ENCODE measurements around the gene SREBF2. TPM values are rescaled to one million over a fixed set of nuclear protein-coding genes. Genes with fewer than 3 reads are reported as not detected.

The SREBF2 gene
- total RNA-seq (2014; rRNA removed; shearing (Covaris generic)) (26.5 and 31.9 TPM in 2 replicates), polyA plus RNA-seq (2016; fragmentation: Nextera tagmentation; extraction: Ambion mirVana) (23.6 and 25.0 TPM in 2 replicates)

DNA sequence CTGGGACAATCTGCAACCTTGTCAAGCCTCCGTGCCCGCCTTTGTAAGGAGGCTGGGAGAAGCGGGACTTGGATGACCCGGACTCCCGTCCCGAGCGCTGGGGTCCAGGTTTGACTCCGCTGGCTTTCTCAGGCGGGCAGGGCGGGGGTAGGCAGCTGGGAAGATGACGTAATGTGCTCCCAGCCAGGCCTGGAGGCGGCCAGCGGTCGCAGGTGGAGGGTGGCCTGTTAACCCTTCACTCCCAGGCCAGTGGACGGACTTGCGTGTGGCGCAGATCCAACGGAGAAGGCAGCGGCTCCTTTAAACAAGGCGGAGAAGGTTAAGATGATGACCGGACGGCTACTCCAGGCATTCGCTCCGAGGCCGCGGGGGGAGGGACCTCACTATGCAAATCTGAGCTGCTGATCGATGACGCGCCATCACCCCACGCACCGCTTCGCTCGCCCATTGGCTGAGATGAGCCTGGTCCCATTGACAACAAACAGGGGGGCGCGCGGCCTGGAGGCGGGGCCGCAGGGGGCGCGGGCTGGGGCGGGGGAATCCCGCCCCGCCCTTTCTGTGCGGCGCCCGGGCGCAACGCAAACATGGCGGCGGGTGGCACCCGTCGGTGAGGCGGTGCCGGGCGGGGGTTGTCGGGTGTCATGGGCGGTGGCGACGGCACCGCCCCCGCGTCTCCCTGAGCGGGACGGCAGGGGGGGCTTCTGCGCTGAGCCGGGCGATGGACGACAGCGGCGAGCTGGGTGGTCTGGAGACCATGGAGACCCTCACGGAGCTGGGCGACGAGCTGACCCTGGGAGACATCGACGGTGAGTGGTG is at the start of gene SREBF2:
TSS of gene SREBF2 (plus strand) at position 553 of the 816 bp plus-strand sequence. CDS start at position 719, 166 bp downstream.
- no peak for TF ChIP-seq EZH2phosphoT487 (IDR thresholded peaks at IDR 0.05; ENCODE audit: insufficient read depth, low read depth)
- TF ChIP-seq EZH2 (IDR thresholded peaks at IDR 0.05; ENCODE audit: insufficient read depth, poor library complexity, severe bottlenecking), result no peak
- Histone ChIP-seq H4K20me1 (ENCODE audit: insufficient read depth) (no peaks in the 10 kb centered on the region), H3K79me2 (ENCODE audit: insufficient read depth) (peaks cover 41% of the 10 kb centered on the region), H3K4me3 (peak within 1 kb of the TSS; percentile 81), H3K4me2 (ENCODE audit: unreplicated experiment) (peak within 1 kb of the TSS; percentile 78), H3K27ac (peak within 1 kb of the TSS; percentile 75), H3K9ac (peak within 1 kb of the TSS; percentile 81), H3K36me3 (ENCODE audit: low read depth) (no peaks in the 10 kb centered on the region), H3K9me2 (ENCODE audit: insufficient read depth) (no peaks in the 10 kb centered on the region), H3K27me3 (replicated peaks; ENCODE audit: insufficient read depth) (no peaks in the 10 kb centered on the region), H2AFZ (peak within 1 kb of the TSS; percentile 83), H3F3A (ENCODE audit: insufficient read depth) (peaks cover 6% of the 10 kb centered on the region), H3K4me1 (ENCODE audit: insufficient read depth) (peaks cover 7% of the 10 kb centered on the region; the same call in 1 of the 2 replicates), H3K9me3 (ENCODE audit: low read depth) (no peaks in the 10 kb centered on the region)
- DNase-seq, result peak; percentile 99
- WGBS, 2 experiments (ENCODE audit: low coverage in 1 of 2, low lambda C conversion rate in 2 of 2, missing lambda C conversion rate in 2 of 2), result 1% methylated on average over 38 to 56 of the region's 75 CpGs
- in situ Hi-C loops (cut with MboI), result no loop called here

DNA sequence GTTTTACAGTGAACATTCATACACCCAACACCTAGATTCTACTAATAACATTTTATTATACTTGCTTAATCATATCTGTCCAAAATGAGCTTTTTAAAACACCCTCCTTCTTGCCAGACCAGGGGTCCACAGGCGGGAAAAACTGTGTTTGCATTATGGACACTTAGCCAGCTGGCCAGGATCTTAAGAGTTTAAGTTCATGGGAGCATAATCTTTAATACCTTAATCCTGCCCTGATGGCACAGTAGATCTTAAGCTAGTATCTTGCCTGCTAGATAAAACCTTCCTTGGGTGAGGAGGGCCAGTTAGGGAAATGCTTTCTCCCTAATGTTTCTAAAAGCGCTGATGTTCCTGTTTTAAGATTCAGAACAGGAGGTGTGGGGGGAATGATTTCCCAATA is 45.6 kb upstream of the SREBF2 start:
- no peaks in the 10 kb centered on the region for H3K4me1 ChIP-seq (ENCODE audit: insufficient read depth)
- in situ Hi-C loops (cut with MboI), result no loop called here
- H3K9me2 ChIP-seq (ENCODE audit: insufficient read depth), result no peaks in the 10 kb centered on the region
- H3K79me2 ChIP-seq (ENCODE audit: insufficient read depth), result no peaks in the 10 kb centered on the region
- WGBS, 2 experiments (ENCODE audit: low coverage in 1 of 2, low lambda C conversion rate in 2 of 2, missing lambda C conversion rate in 2 of 2), result 62 to 73% methylated on average over 2 of the region's 2 CpGs
- no peak overlapping the region for H3K4me3 ChIP-seq
- no peaks in the 10 kb centered on the region for H3F3A ChIP-seq (ENCODE audit: insufficient read depth)
- DNase-seq, result no peak
- no peak overlapping the region for H3K9ac ChIP-seq
- no peak overlapping the region for H3K27ac ChIP-seq
- no peaks in the 10 kb centered on the region for H3K9me3 ChIP-seq (ENCODE audit: low read depth)
- H3K36me3 ChIP-seq (ENCODE audit: low read depth), result no peaks in the 10 kb centered on the region
- TF ChIP-seq EZH2 (IDR thresholded peaks at IDR 0.05; ENCODE audit: insufficient read depth, poor library complexity, severe bottlenecking) (no peak), EZH2phosphoT487 (IDR thresholded peaks at IDR 0.05; ENCODE audit: insufficient read depth, low read depth) (no peak)
- no peak overlapping the region for H3K4me2 ChIP-seq (ENCODE audit: unreplicated experiment)
- H4K20me1 ChIP-seq (ENCODE audit: insufficient read depth), result no peaks in the 10 kb centered on the region
- H3K27me3 ChIP-seq (replicated peaks; ENCODE audit: insufficient read depth), result no peaks in the 10 kb centered on the region
- no peak overlapping the region for H2AFZ ChIP-seq

DNA sequence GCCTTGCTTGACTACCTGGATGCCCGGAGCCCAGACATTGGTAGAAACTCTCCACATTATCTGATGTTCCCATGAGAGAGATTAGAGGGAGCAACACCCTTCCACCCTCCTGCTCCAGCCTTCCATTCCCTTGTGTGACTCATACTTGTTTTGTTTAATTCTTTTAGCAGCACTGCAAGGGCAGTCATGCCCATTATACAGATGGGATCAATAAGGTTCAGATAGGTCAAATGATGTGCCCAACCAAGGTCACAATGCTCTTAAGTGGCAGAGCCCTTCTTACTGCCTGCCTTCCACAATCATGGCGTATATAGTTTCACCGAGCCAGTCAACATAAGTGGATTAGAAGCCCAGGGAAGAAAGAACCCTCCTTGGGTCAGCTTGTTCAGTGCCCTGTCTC is 39.0 kb upstream of the SREBF2 start:
- Histone ChIP-seq H3F3A (ENCODE audit: insufficient read depth) (no peaks in the 10 kb centered on the region), H3K27ac (no peak overlapping the region), H3K9me2 (ENCODE audit: insufficient read depth) (no peaks in the 10 kb centered on the region), H3K9me3 (ENCODE audit: low read depth) (no peaks in the 10 kb centered on the region), H3K4me1 (ENCODE audit: insufficient read depth) (no peaks in the 10 kb centered on the region), H3K79me2 (ENCODE audit: insufficient read depth) (no peaks in the 10 kb centered on the region), H2AFZ (no peak overlapping the region), H3K4me2 (ENCODE audit: unreplicated experiment) (no peak overlapping the region), H3K27me3 (replicated peaks; ENCODE audit: insufficient read depth) (no peaks in the 10 kb centered on the region), H3K4me3 (no peak overlapping the region), H3K9ac (no peak overlapping the region), H4K20me1 (ENCODE audit: insufficient read depth) (no peaks in the 10 kb centered on the region), H3K36me3 (ENCODE audit: low read depth) (no peaks in the 10 kb centered on the region)
- DNase-seq, result no peak
- WGBS, 2 experiments (ENCODE audit: low coverage in 1 of 2, low lambda C conversion rate in 2 of 2, missing lambda C conversion rate in 2 of 2), result 94 to 96% methylated on average over 3 of the region's 3 CpGs
- no peak for TF ChIP-seq EZH2 (IDR thresholded peaks at IDR 0.05; ENCODE audit: insufficient read depth, poor library complexity, severe bottlenecking)
- TF ChIP-seq EZH2phosphoT487 (IDR thresholded peaks at IDR 0.05; ENCODE audit: insufficient read depth, low read depth), result no peak
- in situ Hi-C loops (cut with MboI), result no loop called here

DNA sequence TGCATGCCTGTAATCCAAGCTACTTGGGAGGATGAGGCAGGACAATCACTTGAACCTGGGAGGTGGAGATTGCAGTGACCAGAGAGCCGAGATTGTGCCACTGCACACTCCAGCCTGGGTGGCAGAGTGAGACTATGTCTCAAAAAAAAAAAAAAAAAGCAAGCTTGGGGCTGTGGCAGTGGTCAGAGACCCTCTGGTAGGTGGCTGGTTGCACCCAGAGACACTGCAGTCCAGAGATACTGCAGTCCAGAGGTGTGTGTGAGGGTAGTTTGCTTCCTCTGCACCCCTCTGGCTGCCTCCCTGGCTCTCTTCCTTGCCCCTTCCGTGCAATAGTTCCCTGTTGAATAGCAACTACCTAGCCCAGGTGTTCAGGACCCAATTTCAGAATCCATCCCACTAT is 34.2 kb upstream of the SREBF2 start:
- Histone ChIP-seq H3K4me2 (ENCODE audit: unreplicated experiment) (no peak overlapping the region), H3K9me3 (ENCODE audit: low read depth) (no peaks in the 10 kb centered on the region), H3K4me3 (no peak overlapping the region), H3F3A (ENCODE audit: insufficient read depth) (no peaks in the 10 kb centered on the region), H3K36me3 (ENCODE audit: low read depth) (no peaks in the 10 kb centered on the region), H3K79me2 (ENCODE audit: insufficient read depth) (peaks cover 13% of the 10 kb centered on the region), H2AFZ (no peak overlapping the region), H4K20me1 (ENCODE audit: insufficient read depth) (no peaks in the 10 kb centered on the region), H3K9me2 (ENCODE audit: insufficient read depth) (no peaks in the 10 kb centered on the region), H3K9ac (no peak overlapping the region), H3K4me1 (ENCODE audit: insufficient read depth) (0 out of 2 replicates have a peak, but pooled peaks cover 4% of the 10 kb centered on the region), H3K27ac (no peak overlapping the region), H3K27me3 (replicated peaks; ENCODE audit: insufficient read depth) (no peaks in the 10 kb centered on the region)
- TF ChIP-seq EZH2phosphoT487 (IDR thresholded peaks at IDR 0.05; ENCODE audit: insufficient read depth, low read depth) (no peak), EZH2 (IDR thresholded peaks at IDR 0.05; ENCODE audit: insufficient read depth, poor library complexity, severe bottlenecking) (no peak)
- DNase-seq, result no peak
- WGBS, 2 experiments (ENCODE audit: low coverage in 1 of 2, low lambda C conversion rate in 2 of 2, missing lambda C conversion rate in 2 of 2), result 96 to 100% methylated on average over 2 of the region's 2 CpGs
- in situ Hi-C loops (cut with MboI), result no loop called here

Measured in GM23248 (cell line).